ENCODE measurements around the gene PIWIL1.

Gene PIWIL1

DNA sequence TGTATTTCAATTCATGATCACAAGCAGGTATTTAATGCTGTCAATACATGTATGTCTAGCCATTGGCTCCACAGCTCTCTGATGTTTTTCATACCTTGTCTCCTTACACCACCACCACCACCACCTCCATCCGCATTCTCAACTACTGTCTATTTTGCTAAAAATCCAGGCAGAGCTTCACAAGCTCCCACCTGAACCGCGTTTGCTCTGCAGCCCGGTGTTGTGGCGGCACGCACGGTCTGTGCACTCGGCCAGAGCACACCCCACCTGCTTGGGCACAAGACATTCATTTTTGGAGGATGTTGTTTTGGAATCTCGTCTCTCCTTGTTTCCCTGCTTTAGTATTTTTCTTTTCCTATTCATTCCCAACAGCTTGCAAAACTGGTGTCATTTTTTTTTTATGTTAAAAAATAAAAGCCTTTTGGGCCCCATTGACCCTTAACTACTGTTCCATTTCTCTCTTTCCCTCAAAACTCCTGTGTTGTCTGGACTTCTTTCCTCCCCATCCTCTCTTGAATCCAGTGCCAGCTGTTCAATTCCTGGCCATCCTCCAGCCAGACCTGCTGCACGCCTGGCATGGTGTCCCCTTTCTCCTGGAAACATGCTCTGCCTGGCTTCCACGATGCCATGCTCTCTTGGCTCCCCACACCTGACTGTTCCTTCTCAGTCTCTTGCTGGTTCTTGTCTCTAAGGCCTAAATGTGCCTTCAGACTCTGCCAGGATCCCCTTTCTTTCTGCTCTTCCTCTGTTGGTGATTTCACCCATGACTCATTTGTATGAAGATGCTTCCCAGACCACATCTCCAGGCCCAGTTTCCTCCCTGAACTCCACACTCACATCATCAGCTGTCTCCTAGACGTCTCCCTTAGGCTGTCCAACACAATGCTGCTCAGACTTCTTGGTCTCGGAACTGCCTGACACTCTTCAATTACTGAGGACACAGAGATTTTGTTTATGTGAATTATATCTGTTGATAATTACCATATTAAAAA lies 37.9 kb downstream of the PIWIL1 start:
- H3K4me3 ChIP-seq (ENCODE audit: low read depth, low read length): no peak overlapping the region
- H3K27me3 ChIP-seq (replicated peaks): no peaks in the 10 kb centered on the region
- H3K27ac ChIP-seq: no peak overlapping the region
- H3K36me3 ChIP-seq (replicated peaks): no peaks in the 10 kb centered on the region
- TF ChIP-seq, protein P1, sequence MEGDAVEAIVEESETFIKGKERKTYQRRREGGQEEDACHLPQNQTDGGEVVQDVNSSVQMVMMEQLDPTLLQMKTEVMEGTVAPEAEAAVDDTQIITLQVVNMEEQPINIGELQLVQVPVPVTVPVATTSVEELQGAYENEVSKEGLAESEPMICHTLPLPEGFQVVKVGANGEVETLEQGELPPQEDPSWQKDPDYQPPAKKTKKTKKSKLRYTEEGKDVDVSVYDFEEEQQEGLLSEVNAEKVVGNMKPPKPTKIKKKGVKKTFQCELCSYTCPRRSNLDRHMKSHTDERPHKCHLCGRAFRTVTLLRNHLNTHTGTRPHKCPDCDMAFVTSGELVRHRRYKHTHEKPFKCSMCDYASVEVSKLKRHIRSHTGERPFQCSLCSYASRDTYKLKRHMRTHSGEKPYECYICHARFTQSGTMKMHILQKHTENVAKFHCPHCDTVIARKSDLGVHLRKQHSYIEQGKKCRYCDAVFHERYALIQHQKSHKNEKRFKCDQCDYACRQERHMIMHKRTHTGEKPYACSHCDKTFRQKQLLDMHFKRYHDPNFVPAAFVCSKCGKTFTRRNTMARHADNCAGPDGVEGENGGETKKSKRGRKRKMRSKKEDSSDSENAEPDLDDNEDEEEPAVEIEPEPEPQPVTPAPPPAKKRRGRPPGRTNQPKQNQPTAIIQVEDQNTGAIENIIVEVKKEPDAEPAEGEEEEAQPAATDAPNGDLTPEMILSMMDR (IDR thresholded peaks at IDR 0.05; ENCODE audit: low read depth, low read length, missing control alignments): no peak
- in situ Hi-C loops (cut with HindIII; ENCODE audit: low pct_ligation_motif_present, low sequenced_read_pairs): no loop called here
- no peak for DNase-seq

DNA sequence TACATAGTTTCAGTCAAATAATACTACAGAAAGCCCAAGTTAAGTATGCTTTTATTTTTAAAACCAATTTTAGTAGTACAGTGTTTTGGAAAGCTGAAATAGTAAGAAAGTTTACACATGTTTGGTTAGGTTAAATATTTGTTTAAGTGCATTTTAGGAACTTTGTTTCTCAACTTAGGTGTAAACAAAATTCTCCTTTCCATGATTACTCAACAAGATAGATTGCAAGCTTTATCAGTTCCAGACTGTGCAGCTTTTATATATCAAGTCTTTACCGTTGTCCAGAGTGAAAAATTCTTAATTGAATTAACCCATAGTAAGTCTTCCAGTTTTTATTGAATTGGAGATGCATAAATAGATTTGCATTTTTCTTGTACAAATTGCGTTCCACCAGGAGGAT lies 45.1 kb downstream of the PIWIL1 start:
- in situ Hi-C loops (cut with HindIII; ENCODE audit: low pct_ligation_motif_present, low sequenced_read_pairs): no loop called here
- TF ChIP-seq, protein P1 (IDR thresholded peaks at IDR 0.05; ENCODE audit: low read depth, low read length, missing control alignments): no peak
- DNase-seq: no peak
- Histone ChIP-seq H3K4me3 (ENCODE audit: low read depth, low read length) (no peak overlapping the region), H3K36me3 (replicated peaks) (no peaks in the 10 kb centered on the region), H3K27ac (no peak overlapping the region), H3K27me3 (replicated peaks) (no peaks in the 10 kb centered on the region)

DNA sequence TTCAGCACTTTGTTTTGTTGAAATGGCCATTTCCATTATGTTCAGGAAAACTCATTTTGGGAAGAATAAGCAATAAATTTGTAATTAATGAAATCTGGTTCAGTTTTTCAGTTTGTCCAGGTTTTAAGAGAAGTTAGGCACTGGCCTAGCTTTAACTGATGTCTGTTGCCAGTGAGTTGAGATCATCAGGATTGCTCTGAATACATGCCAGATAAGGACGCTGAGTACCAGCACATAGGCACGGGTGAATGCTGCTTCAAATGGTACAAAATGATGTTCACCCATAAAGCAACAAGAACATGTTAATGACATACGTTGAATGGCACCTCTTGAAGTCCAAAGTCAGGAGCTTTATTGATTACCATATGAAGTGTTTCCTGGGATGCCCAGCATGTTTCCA lies 46.5 kb downstream of the PIWIL1 start:
- Histone ChIP-seq H3K27ac (no peak overlapping the region), H3K4me3 (ENCODE audit: low read depth, low read length) (no peak overlapping the region), H3K36me3 (replicated peaks) (no peaks in the 10 kb centered on the region), H3K27me3 (replicated peaks) (no peaks in the 10 kb centered on the region)
- in situ Hi-C loops (cut with HindIII; ENCODE audit: low pct_ligation_motif_present, low sequenced_read_pairs): no loop called here
- DNase-seq: no peak
- TF ChIP-seq, protein P1 (IDR thresholded peaks at IDR 0.05; ENCODE audit: low read depth, low read length, missing control alignments): no peak

DNA sequence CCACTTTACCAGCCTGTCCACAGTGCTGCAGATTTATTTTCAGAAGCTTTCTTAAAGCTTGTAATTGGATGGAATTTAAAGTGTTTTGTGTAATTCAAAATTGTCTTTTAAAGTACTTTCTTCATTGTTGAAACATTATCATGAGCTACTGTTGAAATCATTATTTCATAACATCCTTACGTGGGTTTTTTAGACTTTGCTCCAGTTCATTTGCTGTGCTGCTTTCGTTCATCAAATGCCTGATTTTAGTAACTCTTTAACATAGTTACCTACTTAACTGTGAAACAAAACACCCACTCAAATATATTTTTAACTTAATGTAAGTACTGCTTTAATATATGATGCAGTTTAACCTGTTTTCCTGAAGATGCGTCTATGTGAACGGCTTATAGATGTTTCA lies 47.5 kb downstream of the PIWIL1 start:
- TF ChIP-seq, protein P1 (IDR thresholded peaks at IDR 0.05; ENCODE audit: low read depth, low read length, missing control alignments): no peak
- Histone ChIP-seq H3K4me3 (ENCODE audit: low read depth, low read length) (no peak overlapping the region), H3K27ac (no peak overlapping the region), H3K27me3 (replicated peaks) (no peaks in the 10 kb centered on the region), H3K36me3 (replicated peaks) (no peaks in the 10 kb centered on the region)
- no peak for DNase-seq
- in situ Hi-C loops (cut with HindIII; ENCODE audit: low pct_ligation_motif_present, low sequenced_read_pairs): no loop called here

DNA sequence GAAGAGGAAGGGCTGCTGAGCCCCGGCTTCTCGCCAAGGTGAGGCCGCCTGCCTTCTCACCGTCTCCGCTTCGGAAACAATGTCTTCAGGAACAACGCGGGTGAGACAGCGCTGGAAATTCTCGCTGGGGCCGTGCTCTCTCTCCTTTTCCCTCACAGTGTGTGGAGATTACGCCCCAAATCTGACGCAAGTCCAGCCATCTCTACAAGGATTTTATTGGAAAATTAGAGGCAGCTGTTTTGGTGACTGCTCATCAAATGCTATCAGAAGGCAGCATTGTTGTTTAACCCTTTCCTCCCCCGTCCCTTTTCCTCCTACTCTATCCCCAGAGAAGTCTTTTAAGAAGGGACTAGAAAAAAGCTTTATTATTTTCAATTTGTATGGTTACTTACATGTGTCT lies 53.5 kb downstream of the PIWIL1 start:
- in situ Hi-C loops (cut with HindIII; ENCODE audit: low pct_ligation_motif_present, low sequenced_read_pairs): no loop called here
- Histone ChIP-seq H3K27me3 (replicated peaks) (no peaks in the 10 kb centered on the region), H3K36me3 (replicated peaks) (no peaks in the 10 kb centered on the region), H3K27ac (no peak overlapping the region), H3K4me3 (ENCODE audit: low read depth, low read length) (no peak overlapping the region)
- TF ChIP-seq, protein P1 (IDR thresholded peaks at IDR 0.05; ENCODE audit: low read depth, low read length, missing control alignments): no peak
- no peak for DNase-seq
